HEK293 (cell line): ENCODE results near the gene RPL22.

Experiments
- KLF8 ChIP-seq: fragments of 450-650 bp; formaldehyde crosslinking; IDR thresholded peaks from 2 replicates; pipeline ENCODE4 v1.5.1; 2016; ENCODE audit warnings: missing biosample characterization, missing genetic modification characterization
- PRDM6 ChIP-seq: fragments of 450-650 bp; formaldehyde crosslinking; IDR thresholded peaks from 2 replicates; pipeline ENCODE4 v1.5.1; 2017; ENCODE audit warnings: missing biosample characterization, missing genetic modification characterization
- REPIN1 ChIP-seq: fragments of 450-650 bp; formaldehyde crosslinking; IDR thresholded peaks from 2 replicates; pipeline ENCODE4 v1.5.1; 2017; ENCODE audit warnings: missing biosample characterization, missing genetic modification characterization, low read depth
- ZBTB10 ChIP-seq: fragments of 450-650 bp; formaldehyde crosslinking; IDR thresholded peaks from 2 replicates; pipeline ENCODE4 v1.5.1; 2016; ENCODE audit warnings: missing biosample characterization, missing genetic modification characterization
- ZBTB21 ChIP-seq: fragments of 450-650 bp; formaldehyde crosslinking; IDR thresholded peaks from 2 replicates; pipeline ENCODE4 v1.5.1; 2017; ENCODE audit warnings: missing biosample characterization, missing genetic modification characterization
- ZBTB7A ChIP-seq: fragments of 450-650 bp; formaldehyde crosslinking; IDR thresholded peaks from 2 replicates; pipeline ENCODE4 v1.5.1; 2016; ENCODE audit warnings: low read depth, missing biosample characterization, missing genetic modification characterization
- ZFHX2 ChIP-seq: fragments of 450-650 bp; formaldehyde crosslinking; conservative IDR thresholded peaks from 2 replicates; pipeline ENCODE4 v1.5.1; 2016; ENCODE audit warnings: missing biosample characterization, missing genetic modification characterization
- ZNF112 ChIP-seq: fragments of 450-650 bp; formaldehyde crosslinking; IDR thresholded peaks from 2 replicates; pipeline ENCODE4 v1.5.0; 2017; ENCODE audit warnings: missing biosample characterization, missing genetic modification characterization
- ZNF169 ChIP-seq: fragments of 450-650 bp; formaldehyde crosslinking; IDR thresholded peaks from 2 replicates; pipeline ENCODE4 v1.5.1; 2016; ENCODE audit warnings: missing biosample characterization, missing genetic modification characterization
- ZNF174 ChIP-seq: fragments of 450-650 bp; formaldehyde crosslinking; IDR thresholded peaks from 2 replicates; pipeline ENCODE4 v1.5.0; 2017; ENCODE audit warnings: missing biosample characterization, mild to moderate bottlenecking, missing genetic modification characterization
- ZNF184 ChIP-seq: fragments of 450-650 bp; IDR thresholded peaks from 2 replicates; pipeline ENCODE4 v1.5.1; 2018; ENCODE audit warnings: missing biosample characterization, mild to moderate bottlenecking, missing genetic modification characterization
- ZNF24 ChIP-seq: fragments of 450-650 bp; formaldehyde crosslinking; IDR thresholded peaks from 2 replicates; pipeline ENCODE4 v1.5.1; 2016; ENCODE audit warnings: missing biosample characterization, missing genetic modification characterization
- ZNF274 ChIP-seq, 2 experiments: fragments of 200-500 bp in 1 of 2; fragments of 450-650 bp in 1 of 2; sonication (Bioruptor generic) in 1 of 2; formaldehyde crosslinking in 1 of 2; IDR thresholded peaks; 2 replicates each; pipeline versions ENCODE4 v1.5.1 to v1.6.1; 2014 to 2016; ENCODE audit warnings: borderline replicate concordance in 1 of 2, inconsistent platforms in 1 of 2, low read length in 1 of 2, missing biosample characterization in 1 of 2, missing genetic modification characterization in 1 of 2
- ZNF426 ChIP-seq: fragments of 450-650 bp; formaldehyde crosslinking; IDR thresholded peaks from 2 replicates; pipeline ENCODE4 v1.5.1; 2017; ENCODE audit warnings: missing biosample characterization, missing genetic modification characterization, mild to moderate bottlenecking, inconsistent platforms, moderate library complexity
- ZNF449 ChIP-seq: fragments of 450-650 bp; formaldehyde crosslinking; IDR thresholded peaks from 2 replicates; pipeline ENCODE4 v1.5.1; 2017; ENCODE audit warnings: missing biosample characterization, mild to moderate bottlenecking, missing genetic modification characterization, moderate library complexity
- ZNF510 ChIP-seq: fragments of 450-650 bp; formaldehyde crosslinking; IDR thresholded peaks from 2 replicates; pipeline ENCODE4 v1.5.1; 2018; ENCODE audit warnings: mild to moderate bottlenecking, missing genetic modification characterization, missing biosample characterization; ENCODE audit not compliant: insufficient replicate concordance
- ZNF626 ChIP-seq: fragments of 450-650 bp; sonication (Bioruptor Pico); formaldehyde crosslinking; IDR thresholded peaks from 2 replicates; pipeline ENCODE4 v1.5.1; 2018; ENCODE audit warnings: missing biosample characterization, missing genetic modification characterization, inconsistent platforms
- ZNF76 ChIP-seq: fragments of 450-650 bp; formaldehyde crosslinking; IDR thresholded peaks from 2 replicates; pipeline ENCODE4; 2016; ENCODE audit warnings: low read depth, missing biosample characterization, missing genetic modification characterization, borderline replicate concordance
- ZNF837 ChIP-seq: fragments of 450-650 bp; formaldehyde crosslinking; IDR thresholded peaks from 2 replicates; pipeline ENCODE4 v1.5.1; 2016; ENCODE audit warnings: missing biosample characterization, missing genetic modification characterization
- ZSCAN16 ChIP-seq: fragments of 450-650 bp; formaldehyde crosslinking; IDR thresholded peaks from 2 replicates; pipeline ENCODE4 v1.5.1; 2016; ENCODE audit warnings: missing biosample characterization, missing genetic modification characterization
- ZSCAN30 ChIP-seq: fragments of 450-650 bp; IDR thresholded peaks from 2 replicates; pipeline ENCODE4 v1.5.1; 2018; ENCODE audit warnings: missing biosample characterization, mild to moderate bottlenecking, missing genetic modification characterization, moderate library complexity
- TF ChIP-seq, protein P1 (sequence below): fragments of 450-650 bp; formaldehyde crosslinking; IDR thresholded peaks from 2 replicates; pipeline ENCODE4 v1.5.1; 2016; ENCODE audit warnings: missing biosample characterization, missing genetic modification characterization
- TF ChIP-seq, protein P2 (sequence below): fragments of 450-650 bp; IDR thresholded peaks from 2 replicates; pipeline ENCODE4 v1.5.1; 2018; ENCODE audit warnings: missing biosample characterization, missing genetic modification characterization
- TF ChIP-seq, protein P3 (sequence below): fragments of 450-650 bp; formaldehyde crosslinking; IDR thresholded peaks from 2 replicates; pipeline ENCODE4; 2016; ENCODE audit warnings: missing biosample characterization, missing genetic modification characterization
- TF ChIP-seq, protein P4 (sequence below): fragments of 450-650 bp; formaldehyde crosslinking; IDR thresholded peaks from 2 replicates; pipeline ENCODE4 v1.5.1; 2016; ENCODE audit warnings: missing biosample characterization, missing genetic modification characterization

Gene RPL22

GRCh38 chr1:6246497-6247467, 47.4 kb upstream of the RPL22 start (continued):
- TF ChIP-seq, protein P1, sequence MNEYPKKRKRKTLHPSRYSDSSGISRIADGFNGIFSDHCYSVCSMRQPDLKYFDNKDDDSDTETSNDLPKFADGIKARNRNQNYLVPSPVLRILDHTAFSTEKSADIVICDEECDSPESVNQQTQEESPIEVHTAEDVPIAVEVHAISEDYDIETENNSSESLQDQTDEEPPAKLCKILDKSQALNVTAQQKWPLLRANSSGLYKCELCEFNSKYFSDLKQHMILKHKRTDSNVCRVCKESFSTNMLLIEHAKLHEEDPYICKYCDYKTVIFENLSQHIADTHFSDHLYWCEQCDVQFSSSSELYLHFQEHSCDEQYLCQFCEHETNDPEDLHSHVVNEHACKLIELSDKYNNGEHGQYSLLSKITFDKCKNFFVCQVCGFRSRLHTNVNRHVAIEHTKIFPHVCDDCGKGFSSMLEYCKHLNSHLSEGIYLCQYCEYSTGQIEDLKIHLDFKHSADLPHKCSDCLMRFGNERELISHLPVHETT (tag by site-specific recombination): no peak
- TF ChIP-seq ZNF837 (tag by site-specific recombination) (no peak), ZNF112 (no peak), ZNF626 (tag by site-specific recombination) (no peak), ZNF174 (tag by site-specific recombination) (no peak), ZBTB10 (peak; percentile 77), ZNF24 (tag by site-specific recombination) (no peak), ZNF169 (tag by site-specific recombination) (no peak), ZBTB21 (tag by site-specific recombination) (no peak), ZNF510 (no peak), ZSCAN16 (no peak), PRDM6 (tag by site-specific recombination) (no peak), ZNF274 (IDR thresholded peaks at IDR 0.05; ENCODE audit: low read length) (no peak), ZNF274 (tag by site-specific recombination; IDR thresholded peaks at IDR 0.05; ENCODE audit: borderline replicate concordance) (no peak), ZNF184 (tag by site-specific recombination) (no peak), ZSCAN30 (tag by site-specific recombination) (peak; percentile 50; the same call in 1 of the 2 replicates), KLF8 (peak; percentile 86), ZNF426 (tag by site-specific recombination) (no peak), ZFHX2 (tag by site-specific recombination) (no peak), ZNF449 (tag by site-specific recombination) (no peak), ZBTB7A (peak; percentile 80; the same call in 1 of the 2 replicates), REPIN1 (tag by site-specific recombination) (no peak), ZNF76 (tag by site-specific recombination) (no peak)
- TF ChIP-seq, protein P2, sequence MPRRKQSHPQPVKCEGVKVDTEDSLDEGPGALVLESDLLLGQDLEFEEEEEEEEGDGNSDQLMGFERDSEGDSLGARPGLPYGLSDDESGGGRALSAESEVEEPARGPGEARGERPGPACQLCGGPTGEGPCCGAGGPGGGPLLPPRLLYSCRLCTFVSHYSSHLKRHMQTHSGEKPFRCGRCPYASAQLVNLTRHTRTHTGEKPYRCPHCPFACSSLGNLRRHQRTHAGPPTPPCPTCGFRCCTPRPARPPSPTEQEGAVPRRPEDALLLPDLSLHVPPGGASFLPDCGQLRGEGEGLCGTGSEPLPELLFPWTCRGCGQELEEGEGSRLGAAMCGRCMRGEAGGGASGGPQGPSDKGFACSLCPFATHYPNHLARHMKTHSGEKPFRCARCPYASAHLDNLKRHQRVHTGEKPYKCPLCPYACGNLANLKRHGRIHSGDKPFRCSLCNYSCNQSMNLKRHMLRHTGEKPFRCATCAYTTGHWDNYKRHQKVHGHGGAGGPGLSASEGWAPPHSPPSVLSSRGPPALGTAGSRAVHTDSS: no peak
- TF ChIP-seq, protein P3, sequence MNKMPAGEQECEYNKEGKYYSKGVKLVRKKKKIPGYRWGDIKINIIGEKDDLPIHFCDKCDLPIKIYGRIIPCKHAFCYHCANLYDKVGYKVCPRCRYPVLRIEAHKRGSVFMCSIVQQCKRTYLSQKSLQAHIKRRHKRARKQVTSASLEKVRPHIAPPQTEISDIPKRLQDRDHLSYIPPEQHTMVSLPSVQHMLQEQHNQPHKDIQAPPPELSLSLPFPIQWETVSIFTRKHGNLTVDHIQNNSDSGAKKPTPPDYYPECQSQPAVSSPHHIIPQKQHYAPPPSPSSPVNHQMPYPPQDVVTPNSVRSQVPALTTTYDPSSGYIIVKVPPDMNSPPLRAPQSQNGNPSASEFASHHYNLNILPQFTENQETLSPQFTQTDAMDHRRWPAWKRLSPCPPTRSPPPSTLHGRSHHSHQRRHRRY (tag by site-specific recombination): no peak
- TF ChIP-seq, protein P4, sequence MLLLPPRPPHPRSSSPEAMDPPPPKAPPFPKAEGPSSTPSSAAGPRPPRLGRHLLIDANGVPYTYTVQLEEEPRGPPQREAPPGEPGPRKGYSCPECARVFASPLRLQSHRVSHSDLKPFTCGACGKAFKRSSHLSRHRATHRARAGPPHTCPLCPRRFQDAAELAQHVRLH: no peak
